ENCODE measurements around the gene EYS.

- TF ChIP-seq EZH2 (IDR thresholded peaks at IDR 0.05) (no peak), FOXP2 (optimal IDR thresholded peaks at IDR 0.05; ENCODE audit: control extremely low read depth, extremely low read length, insufficient read depth) (no peak), POLR2AphosphoS5 (IDR thresholded peaks at IDR 0.05; ENCODE audit: borderline replicate concordance, low read depth, low read length) (no peak)
Observed at GRCh38 chr6:65202738-65203137, 504.3 kb downstream of the EYS start.

Data from SK-N-MC (cell line).